NCI-H446 (cell line): ENCODE data around the gene APPBP2.
"Not testable (repeated sequence)": the region's sequence is repeated elsewhere in the genome, so short reads cannot be mapped to it uniquely, and the experiment has no call there.

Source experiments
- DNase-seq, 2 experiments: peaks; one replicate each; lab custom pipeline; 2025; lab: John Stamatoyannopoulos, UW

Gene APPBP2, protein sequence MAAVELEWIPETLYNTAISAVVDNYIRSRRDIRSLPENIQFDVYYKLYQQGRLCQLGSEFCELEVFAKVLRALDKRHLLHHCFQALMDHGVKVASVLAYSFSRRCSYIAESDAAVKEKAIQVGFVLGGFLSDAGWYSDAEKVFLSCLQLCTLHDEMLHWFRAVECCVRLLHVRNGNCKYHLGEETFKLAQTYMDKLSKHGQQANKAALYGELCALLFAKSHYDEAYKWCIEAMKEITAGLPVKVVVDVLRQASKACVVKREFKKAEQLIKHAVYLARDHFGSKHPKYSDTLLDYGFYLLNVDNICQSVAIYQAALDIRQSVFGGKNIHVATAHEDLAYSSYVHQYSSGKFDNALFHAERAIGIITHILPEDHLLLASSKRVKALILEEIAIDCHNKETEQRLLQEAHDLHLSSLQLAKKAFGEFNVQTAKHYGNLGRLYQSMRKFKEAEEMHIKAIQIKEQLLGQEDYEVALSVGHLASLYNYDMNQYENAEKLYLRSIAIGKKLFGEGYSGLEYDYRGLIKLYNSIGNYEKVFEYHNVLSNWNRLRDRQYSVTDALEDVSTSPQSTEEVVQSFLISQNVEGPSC

DNA sequence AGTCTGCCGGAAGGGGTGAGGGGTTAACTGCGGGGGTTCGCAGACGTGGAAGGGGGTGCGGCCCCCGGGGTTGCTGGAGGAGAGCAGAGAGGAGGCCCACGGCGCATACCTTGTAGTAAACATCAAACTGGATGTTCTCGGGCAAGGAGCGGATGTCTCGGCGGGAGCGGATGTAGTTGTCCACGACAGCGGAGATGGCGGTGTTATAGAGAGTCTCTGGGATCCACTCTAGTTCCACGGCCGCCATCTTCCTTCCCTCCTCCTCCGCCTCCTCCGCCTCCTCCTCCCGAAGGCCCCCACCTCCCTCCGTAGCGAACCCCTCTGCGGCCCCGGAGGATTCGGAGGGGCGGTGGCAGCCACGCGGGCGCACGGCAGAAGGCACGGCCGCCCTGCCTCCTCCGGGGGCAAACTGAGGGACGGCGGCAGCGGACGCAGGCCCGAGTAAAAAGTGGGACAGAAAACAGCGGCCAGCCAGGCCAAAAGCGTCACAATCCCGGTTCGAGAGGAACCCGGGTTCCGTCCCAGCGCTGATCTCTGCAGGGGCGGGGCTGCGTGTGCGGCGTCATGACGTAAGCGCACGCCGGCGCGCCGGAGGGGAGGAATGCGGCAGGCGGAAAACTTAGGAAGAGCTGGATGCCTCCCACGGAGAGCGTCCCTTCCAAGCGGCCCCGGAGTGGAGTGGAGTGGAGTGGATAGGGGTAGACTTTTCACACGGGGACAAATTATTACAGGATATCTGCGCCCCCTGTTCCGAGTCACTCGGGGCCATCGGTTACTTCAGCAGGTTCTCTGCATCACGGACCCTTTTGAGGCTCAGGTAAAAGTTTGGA, at the start of gene APPBP2:
Gene APPBP2, minus strand, starts transcription at position 558 of the 830 bp plus-strand sequence. Its CDS starts 311 bp downstream, at position 247.
- peak; percentile 76 to 87 for DNase-seq

DNA sequence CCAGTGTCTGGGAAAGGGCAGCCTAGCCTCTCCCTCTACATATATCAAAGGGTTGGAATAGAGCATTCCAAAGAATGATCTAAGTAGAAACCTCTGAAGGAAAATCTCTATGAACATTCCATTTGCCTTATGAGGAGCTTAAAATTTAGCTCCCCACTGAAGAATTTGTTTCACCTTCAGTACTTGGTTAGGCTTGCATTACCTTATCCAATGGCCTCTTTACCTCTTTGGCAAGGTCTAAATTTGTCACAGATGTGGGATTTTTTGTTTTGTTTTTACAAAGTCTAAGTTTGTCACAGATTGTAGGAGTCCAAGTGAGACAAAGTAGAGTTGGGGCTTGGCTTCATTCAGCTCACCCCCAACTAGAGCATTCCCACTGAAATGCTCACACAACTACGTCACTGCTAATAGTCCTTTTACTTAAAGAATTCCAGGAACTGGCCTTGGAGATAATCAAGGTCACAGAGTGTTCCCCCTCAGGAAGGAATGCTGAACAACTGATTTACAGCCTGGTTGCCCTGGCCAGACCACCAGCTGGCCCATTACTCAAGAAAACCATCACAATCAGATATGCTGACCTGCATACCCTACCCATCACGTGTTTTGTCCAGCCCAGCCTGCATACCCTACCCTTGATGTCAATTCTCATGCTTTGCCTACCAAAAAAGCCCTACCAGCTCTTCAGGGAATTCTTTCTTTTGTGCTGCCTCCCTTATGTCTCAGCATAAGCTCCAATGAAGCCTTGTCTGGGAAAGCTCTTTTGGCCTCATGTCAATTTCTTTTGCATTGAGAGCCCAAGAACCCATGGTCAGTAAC, 47.4 kb upstream of the APPBP2 start:
- peak in 1 of 2 experiments; percentile 68 for DNase-seq

DNA sequence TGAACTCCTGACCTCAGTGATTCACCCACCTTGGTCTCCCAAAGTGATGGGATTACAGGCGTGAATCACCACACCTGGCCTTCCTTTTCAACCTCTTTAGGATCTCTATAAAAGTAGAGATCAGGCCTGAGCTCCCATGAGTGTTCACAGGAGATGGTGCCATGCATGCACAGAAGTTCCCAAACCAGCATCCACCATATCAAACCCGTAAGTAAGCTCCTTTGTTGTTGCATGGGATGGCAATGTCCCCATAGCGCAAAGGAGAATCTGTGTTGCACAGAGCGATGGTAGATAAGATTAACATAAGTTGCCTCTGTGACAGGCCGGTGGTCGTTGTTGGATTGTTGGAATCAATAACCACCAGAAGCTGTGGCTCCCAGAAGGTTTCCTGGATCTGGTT, 39.2 kb upstream of the APPBP2 start:
- no peak for DNase-seq

DNA sequence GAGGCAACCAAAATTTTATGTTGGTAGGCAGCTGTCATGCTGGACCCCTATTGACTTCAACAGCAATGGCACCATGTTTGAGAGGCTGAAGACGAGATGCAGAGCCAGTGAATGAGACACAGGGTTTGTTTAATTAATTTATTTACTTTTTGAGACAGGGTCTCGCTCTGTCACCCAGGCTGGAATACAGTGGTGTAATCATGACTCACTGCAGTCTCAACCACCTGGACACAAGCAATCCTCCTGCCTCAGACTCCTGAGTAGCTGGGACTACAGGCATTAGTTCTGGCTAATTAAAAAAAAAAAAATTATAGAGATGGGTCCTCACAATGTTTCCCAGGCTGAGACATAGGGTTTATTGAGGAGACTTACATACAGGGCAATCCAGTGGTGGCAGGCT, 37.7 kb upstream of the APPBP2 start:
- no peak for DNase-seq

DNA sequence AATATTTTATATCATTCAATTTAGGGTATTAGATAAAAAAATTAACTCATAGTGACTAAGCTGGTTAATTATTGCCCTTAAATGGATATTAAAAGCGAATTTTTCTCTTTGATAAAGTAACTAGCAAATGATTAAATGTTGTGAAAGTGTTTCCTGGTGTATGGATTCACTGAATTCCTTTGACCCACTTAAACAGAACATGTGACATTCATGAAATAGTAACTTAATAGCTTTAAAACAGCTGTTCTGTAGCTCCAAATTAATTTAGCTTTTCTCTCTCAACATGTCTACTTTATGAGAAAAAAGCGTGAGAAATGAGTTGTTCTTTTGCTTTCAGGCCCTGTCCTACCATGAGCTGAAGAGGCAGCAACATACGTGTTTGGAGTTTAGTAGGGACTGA, 36.4 kb upstream of the APPBP2 start:
- DNase-seq: no peak

DNA sequence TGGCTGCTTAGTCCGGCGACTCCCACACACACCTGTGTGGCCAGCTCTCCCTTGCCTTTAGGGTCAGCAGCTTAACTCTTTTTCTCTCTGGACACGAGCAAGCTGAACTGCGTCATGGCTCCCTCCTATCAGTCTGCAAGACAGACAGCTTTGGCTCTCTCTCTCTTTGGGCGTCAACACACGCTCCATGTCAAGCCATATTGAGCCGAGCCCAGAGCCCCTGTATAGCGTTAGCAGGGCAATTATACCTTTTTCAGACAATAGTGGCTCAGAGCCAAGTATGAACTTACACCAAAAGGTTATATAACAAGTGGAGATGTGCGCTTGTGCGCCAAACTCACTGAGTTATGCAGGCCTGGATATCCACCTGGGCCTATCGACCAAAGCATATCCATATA, 34.8 kb upstream of the APPBP2 start:
- no peak for DNase-seq

DNA sequence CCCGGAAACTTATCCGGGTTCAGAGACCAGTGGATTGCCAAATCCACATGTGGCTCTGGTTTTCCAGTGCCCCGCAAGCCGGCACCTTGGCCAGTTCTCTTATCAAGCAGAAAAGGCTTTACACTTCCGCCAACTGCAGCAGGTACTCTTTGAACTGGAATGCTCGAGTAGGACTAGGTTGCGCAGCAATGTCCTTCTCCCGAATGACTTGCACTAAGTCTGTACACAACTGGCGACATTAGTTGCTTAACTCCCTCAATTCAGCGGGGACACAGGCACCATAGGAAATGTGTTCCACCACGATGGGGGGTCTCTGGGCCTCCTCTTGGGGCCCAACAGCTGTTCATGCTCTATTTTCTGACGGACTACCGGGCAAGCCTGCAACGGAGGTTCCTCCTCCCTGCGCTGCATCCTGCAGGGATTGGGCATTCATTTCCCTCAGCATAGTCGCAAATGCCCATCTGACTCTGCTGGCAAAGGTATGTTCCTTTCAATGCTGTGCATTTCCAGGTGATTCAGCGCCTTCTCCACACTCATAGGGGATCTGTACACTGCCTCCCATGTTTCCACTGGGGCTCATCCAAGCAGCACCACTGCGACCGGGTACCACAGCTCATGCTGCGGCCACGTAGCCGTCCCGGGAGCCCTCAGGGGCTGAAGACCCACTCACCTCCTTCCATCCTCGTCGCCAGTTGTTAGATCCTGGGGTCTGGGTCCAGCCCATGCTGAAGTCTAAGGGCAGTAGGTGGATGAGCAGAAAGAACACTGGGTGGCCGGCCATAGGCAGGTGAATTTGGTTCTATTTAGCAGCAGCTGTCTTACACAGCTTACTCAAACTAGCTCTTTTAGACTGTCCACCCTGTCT, 34.2 kb upstream of the APPBP2 start:
- DNase-seq: no peak

DNA sequence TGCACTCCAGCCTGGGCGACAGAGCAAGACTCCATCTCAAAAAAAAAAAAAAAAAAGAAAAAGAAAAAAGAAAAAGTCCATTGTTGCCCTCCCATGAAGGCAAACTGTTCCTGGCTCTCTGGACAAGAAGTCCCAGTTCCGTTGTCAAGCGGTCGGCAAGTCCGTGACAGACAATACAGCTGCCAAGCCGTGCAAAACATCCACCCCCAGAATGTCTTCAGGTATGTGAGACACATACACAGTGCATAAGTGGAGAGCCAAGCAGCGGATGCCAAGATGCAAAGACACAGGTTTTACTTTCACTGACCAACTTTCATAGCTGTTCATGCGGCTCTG, 33.6 kb upstream of the APPBP2 start:
- no peak for DNase-seq

DNA sequence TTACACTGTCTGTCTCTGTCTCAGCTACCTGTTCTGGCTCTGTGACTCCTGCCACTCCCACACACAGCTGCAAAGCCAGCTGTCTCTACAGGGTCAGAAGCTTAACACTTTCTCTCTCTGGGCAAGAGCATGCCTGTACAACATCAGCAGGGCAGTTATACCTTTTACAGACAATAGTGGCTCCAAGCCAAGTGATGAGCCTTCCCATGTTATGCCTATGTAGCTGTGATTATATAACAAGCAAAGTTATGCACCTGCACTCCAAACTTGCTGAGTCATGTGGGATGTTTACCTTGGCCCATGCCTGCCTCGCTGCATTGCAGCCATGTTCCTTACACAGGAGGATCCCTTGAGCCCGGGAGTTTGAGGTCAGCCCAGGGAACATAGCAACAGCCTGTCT, 31.8 kb upstream of the APPBP2 start:
- DNase-seq: no peak

DNA sequence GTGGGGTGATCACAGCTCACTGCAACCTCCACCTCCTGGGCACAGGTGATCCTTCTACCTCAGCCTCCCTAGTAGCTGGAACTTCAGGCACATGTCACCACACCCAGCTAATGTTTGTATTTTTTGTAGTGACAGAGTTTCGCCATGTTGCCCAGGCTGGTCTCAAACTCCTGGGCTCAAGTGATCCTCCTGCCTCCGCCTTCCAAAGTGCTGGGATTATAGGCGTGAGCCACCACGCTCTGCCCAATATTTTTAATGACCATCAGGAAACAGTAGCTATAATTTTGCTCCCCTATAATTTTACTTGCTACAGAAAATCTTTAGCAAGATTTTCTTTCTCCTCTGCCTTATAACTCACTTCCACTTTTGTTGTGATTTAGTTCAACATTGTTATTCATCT, 29.7 kb upstream of the APPBP2 start:
- no peak for DNase-seq

DNA sequence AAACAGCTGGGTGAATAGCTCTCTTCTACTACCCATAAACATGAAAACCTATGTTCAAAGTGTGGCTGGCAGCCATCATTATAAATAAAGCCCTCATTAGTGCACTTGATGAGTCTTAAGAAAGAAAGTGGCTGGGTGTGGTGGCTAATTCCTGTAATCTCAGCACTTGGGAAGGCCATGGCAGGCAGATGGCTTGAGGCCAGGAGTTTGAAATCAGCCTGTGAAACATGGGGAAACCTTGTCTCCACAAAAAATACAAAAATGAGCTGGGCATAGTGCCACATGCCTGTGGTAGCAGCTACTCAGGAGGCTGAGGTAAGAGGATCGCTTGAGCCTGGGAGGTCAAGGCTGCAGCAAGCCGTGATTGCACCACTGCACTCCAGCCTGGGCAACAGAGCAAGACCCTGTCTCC, 28.3 kb upstream of the APPBP2 start:
- DNase-seq: peak in 1 of 2 experiments; percentile 19

DNA sequence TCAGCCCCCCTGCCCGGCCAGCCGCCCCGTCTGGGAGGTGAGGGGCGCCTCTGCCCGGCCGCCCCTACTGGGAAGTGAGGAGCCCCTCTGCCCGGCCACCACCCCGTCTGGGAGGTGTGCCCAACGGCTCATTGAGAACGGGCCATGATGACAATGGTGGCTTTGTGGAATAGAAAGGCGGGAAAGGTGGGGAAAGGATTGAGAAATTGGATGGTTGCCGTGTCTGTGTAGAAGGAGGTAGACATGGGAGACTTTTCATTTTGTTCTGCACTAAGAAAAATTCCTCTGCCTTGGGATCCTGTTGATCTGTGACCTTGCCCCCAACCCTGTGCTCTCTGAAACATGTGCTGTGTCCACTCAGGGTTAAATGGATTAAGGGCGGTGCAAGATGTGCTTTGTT, 26.2 kb upstream of the APPBP2 start:
- not testable (repeated sequence) for DNase-seq

DNA sequence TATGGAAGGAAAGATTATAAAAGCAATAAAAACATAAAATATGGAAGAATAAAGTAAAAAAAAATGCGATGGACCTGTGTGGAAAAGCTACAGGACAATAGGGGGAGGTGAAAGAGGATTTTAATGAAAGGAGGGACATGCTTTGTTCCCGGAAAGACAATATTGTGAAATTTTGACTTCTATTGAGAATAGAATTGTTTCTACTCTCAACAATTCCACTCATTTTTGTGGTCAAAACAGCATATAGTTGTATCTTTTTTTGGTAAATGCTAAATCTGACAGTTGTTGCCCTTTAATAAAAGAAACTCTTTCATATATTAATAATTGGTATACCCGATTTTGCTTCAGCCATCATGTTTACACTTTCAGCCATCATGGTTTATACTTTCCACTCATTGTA, 22.9 kb upstream of the APPBP2 start:
- no peak for DNase-seq

DNA sequence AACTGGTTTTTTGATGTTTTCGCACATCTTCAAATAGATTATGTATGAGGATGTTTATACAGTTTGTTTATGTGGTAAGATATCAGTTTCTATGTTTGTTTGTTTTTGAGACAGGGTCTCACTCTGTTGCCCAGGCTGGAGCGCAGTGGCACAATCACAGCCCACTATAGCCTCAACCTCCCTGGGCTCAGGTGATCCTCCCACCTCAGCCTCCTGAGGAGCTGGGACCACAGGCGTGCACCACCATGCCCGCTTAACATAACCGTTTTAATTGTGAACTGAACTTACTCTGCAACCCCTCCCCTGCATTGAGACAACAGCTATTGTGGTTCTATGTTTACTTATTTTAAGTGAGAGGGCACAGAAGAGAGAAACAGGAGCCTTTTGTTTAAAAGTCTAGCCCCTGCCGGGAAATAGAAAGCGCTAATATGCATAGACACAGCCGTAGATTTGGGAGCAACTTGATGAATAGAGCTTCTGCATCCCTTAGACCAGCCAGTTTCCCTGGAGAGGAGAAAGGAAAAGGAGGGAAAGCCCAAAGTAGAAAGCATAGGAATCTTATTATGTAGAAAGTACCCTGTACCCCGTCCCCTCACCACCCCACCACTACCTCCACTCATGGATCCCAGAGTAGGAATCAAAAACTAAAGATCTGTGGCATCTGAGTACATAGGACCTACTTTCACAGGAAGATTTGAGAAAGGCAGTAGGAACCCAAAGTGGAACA, 19.6 kb upstream of the APPBP2 start:
- no peak for DNase-seq

DNA sequence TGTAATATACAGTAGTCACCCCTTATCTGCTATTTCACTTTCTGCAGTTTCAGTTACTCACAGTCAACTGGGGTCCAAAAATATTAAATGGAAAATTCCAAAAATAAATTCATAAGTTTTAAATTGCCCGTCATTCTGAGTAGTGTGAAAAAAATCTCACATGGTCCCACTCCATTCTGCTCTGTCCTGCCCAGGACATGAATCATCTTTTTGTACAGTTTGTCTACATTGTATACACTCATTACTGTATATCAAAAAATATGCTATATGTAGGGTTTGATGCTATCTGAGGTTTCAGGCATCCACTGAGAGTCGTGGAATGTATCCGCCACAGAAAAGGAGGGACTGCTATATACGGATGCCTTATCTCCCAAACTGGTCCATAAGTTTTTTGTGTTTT, 16.0 kb upstream of the APPBP2 start:
- no peak for DNase-seq

DNA sequence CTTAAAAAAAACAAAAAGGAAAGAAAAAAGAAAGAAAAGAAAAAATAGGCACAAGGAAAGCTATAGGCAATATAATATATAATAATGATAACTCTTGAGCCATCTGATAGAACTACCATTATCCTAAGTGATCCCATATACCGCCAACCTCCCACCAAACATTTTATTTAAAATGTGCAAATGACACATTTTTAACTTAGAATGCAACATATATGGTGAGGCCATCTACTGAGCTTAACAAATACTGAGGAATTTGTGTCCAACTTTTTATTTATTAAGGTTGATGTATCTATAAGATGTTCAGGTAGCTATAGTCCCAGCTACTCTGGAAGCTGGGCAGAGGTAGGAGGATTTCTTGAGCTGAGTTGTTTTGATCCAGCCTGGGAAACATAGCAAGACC, 14.4 kb upstream of the APPBP2 start:
- no peak for DNase-seq

DNA sequence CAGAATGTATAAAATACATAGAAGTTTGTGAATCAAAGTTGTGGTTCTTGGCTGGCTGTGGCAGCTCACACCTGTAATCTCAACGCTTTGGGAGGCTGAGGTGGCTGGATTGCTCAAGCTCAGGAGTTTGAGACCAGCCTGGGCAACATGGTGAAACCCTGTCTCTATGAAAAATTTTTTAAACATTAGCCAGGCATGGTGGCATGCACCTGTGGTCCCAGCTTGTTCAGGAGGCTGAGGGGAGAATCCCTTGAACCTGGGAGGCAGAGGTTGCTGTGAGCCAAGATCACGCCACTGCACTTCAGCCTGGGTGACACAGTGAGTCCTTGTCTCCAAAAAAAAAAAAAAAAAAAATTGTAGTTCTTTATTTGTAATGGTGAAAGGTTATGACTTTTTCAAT, 13.8 kb upstream of the APPBP2 start:
- DNase-seq: no peak

DNA sequence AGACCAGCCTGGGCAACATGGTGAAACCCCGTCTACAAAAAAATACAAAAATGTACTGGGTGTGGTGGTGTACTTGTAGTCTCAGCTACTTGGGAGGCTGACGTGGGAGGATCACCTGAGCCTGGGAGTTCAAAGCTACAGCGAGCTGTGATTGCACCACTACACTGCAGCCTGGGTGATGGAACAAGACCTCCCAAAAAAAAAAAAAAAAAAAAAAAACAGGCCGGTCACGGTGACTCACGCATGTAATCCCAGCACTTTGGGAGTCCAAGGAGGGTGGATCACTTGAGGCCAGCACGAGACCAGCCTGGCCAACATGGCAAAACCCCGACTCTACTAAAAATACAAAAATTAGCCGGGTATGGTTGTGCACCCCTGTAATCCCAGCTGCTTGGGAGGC, 12.7 kb upstream of the APPBP2 start:
- DNase-seq: no peak

DNA sequence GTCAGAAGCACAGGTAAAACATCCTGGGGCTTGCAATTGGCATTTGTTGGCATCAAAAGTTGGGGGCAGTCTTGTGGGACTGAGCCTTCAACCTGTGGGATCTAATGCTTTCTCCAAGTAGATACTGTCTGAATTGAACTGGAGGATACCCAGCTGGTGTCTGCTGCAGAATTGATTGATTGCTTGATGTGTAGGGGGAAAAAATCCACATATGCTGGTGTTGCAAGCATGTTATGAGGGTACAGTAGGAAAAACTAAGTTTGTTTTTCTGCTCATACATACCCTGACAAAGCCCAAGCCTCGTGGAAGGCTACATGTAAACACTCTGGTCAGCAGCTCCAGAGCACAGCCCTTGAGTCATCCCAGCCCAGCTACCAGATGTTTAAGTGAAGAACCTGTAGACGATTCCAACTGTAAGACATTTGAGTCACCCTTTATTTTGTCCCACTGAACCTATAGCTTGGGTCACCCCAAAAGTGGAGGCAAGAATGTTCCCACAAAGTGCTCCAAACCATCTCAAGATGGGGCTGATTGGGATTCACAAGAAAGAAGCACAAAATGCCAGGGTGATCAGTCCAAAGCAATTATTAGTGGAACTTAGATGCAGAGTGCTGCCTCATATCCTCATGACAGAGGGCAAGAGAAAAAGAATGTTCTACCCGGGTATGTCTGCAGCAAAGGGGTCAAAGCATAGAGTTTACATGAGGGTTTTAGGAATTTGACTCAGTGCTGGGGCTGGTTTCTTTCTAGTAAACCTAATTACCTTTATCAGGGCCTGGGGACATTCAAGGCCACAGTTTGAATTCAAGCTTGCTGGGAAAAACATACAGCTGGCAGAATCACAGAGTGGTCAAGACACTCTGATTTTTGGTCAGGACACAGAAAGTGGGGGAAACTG, 9.6 kb upstream of the APPBP2 start:
- no peak for DNase-seq
